ENCODE data around the gene MLF2.
"Not testable (repeated sequence)": the region's sequence is repeated elsewhere in the genome, so short reads cannot be mapped to it uniquely, and the experiment has no call there.

The MLF2 gene

DNA sequence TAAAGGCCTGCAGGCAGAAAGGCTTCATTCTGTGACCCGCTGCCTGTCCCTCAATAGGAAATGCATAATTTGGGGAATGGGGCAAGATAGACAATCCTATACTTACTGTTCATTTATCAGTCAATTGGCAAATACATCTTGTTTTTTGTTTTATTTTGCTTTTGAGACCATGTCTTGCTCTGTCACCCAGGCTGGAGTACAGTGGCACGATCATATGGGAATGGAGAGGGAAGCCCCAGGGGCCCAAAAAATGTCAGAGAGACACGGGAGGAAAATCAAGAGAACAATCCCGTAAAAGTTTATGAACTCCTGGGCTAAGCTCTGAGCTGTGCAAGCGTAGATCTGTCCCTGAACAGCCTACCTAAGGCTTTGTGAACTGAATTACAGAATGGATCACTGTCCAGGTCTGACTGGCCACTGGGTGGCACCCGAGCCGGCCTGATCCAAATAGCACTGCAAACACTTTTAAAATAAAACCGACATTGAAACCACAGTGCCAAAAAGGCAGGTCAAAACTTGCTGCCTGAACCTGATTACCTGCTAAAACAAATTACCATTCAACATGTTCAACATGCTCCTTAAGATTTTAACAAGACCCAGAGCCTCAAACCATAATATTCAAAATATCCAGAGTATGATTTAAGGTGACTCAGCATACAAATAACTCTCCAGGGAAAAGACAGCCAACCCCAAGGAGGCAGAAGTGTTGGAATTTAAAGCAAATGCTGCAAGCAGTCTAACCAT lies 17.3 kb downstream of the MLF2 start:
- DNase-seq (ENCODE audit: low spot score), result peak; percentile 89

DNA sequence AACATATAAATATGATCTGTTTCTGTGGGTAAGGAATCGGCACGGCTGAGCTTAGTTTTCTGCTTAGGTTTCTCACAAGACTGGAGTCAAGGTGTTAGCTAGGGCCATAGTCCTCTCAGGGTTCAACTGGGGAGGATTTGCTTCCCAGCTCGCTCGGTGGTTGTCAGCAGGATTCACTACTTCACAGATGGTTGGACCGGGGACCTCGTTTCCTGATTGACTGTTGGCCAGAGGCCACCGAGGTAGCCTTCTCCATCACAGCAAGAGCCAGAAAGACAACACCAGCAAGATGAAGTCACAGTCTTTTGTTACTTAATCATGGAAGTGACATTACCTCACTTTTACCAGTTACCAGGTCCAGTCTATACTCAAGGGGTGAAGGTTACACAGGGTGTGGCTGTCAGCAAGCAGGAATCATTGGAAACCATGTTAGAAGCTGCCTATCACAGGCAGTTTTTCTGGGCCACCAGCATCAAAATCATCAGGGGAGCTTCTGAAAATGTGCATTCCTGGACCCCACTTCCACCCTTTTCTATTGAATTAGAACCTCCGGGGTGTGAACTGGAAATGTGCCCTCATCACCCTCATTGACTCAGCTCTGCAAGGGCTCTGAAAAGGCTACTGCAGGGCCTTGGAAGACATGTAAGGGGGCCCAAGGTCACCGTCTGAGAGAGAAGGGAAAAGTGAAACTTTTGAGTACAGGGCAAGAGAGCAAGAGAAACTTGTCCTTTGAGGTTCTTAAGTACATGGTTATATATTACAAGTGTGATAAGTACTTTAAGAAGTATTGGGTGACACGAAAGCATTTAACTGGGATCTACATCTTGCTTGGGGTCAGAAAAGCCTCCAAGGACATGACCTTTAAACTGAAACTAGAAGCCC lies 18.2 kb downstream of the MLF2 start:
- peak; percentile 86 for DNase-seq (ENCODE audit: low spot score)

DNA sequence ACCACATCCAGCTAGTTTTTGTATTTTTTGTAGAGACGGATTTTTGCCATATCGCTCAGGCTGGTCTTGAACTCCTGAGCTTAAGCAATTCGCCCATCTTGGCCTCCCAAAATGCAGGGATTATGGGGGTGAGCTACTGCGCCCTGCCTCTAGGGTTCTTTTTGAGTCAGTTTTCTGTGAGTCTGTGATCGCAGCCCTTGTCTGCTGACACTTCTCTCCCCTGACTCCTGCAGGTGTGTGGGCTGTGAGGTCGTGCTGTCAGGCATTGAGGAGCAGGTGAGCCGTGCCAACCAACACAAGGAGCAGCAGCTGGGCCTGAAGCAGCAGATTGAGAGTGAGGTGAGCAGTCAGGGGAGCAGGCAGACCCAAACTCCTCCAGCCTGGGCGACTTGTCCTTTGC lies 22.8 kb downstream of the MLF2 start:
- DNase-seq (ENCODE audit: low spot score), result no peak

DNA sequence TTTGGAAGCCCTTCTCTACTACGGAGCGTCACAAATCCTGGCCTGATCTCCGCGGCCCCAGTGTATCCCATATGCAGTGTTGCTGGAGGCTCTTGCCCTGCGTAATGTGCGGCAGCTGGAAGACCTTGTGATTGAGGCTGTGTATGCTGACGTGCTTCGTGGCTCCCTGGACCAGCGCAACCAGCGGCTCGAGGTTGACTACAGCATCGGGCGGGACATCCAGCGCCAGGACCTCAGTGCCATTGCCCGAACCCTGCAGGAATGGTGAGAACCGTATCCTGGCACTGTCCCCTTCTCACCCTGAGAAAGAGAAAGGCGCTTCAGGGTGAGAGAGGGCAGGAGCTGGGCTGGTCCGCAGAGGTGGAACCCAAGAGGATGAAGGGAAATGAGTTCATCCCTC lies 23.8 kb downstream of the MLF2 start:
- DNase-seq (ENCODE audit: low spot score), result no peak

DNA sequence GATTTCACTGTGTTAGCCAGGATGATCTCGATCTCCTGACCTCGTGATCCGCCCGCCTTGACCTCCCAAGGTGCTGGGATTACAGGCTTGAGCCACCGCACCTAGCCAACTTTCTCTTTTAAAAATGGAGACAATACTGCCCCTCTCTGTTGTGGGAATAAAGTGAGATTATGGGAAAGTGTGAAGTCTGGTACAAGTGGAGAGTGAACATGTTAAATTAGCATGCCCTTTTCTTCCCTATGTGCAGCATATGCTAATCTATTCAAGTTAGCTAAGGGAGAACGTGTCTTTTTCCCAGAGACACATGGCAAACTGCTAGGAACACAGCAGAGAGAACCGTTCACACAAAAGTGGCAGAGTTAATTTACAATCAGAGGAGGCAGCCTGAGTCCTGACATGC lies 27.6 kb downstream of the MLF2 start:
- no peak for DNase-seq (ENCODE audit: low spot score)

DNA sequence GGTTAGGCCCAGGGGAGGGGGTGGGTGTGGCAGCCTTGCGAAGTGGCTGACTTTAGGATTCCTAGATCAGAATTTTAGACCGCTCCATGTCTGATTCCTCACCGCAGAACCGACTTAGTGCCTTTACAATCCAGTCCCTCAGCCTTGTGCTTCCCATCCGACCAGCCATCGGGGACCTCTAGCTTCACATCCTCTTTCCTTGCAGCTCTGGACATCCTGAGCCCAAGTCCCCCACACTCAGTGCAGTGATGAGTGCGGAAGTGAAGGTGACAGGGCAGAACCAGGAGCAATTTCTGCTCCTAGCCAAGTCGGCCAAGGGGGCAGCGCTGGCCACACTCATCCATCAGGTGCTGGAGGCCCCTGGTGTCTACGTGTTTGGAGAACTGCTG lies 28.5 kb downstream of the MLF2 start:
- no peak for DNase-seq (ENCODE audit: low spot score)

DNA sequence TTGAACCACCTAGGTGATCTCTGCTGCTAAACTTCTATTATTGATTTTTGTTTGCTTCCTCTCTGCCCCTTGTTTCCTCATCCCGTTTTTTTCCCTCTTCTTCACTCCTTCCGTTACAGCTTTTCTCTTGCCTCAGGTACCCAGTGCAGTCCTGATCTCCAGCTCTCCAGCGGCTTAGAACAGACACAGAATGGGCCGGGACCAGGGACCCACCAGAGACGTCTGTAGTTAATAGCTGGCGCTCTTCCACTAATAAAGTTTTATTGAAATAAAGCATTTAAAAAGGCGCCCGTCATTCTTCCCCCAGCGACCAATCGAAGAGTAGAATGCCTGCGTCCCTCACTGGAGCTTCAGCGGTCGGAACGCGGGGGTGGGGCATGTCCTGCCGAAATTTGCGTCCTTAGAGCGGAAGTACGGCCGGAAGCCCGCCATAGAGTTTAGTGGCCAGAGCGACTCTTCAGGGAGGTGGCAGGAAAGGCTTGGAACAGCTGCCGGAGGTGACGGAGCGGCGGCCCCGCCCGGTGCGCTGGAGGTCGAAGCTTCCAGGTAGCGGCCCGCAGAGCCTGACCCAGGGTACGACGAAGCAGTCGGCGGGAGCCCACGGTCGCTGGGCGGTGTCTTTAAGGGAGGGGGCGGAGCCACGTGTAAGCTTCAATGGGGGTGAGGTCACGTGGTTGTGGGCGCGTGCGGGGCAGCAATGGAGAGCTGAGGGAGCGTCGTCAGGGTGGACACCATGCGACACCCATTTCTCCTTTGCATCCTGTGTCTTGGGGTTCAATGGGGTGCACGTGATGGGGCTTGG lies 29.1 kb downstream of the MLF2 start, which contains the start of gene COPS7A:
Gene COPS7A (plus strand): TSS at position 440 of the 802 bp plus-strand sequence. CDS start 611 bp downstream, outside the sequence.
- peak; percentile 99 for DNase-seq (ENCODE audit: low spot score)

DNA sequence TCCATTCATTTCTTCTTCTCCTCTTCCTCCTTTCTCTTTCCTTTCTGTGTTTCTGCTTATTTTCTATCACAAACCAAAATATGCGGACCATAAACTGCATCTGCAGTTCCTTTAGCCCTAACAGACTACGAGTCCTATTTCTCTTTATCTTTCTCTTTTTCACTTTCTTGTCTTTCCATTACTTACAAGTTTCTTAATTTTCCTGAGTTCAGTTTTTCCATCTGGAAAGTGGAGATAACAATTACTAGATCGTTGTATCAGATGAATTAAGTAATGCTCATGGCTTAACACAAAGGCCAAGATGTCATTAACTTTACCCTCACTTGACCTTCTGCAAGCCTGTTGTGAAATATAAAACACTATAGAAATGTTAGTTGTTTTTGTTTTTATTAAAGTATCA lies 30.1 kb downstream of the MLF2 start:
- no peak for DNase-seq (ENCODE audit: low spot score)

DNA sequence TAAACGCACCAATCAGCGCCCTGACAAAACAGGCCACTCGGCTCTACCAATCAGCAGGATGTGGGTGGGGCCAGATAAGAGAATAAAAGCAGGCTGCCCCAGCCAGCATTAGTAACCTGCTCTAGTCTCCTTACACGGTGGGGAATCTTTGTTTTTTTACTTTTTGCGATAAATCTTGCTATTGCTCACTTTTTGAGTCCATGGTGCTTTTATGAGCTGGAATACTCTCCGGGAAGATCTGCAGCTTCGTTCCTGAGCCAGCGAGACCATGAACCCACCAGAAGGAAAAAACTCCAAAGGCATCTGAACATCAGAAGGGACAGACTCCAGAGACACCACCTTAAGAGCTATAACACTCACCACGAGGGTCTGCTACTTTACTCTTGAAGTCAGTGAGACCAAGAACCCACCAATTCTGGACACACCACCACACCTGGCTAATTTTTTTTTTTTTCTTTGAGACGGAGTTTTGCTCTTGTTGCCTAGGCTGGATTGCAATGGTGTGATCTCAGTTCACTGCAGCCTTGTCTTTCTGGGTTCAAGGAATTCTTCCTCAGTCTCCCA lies 36.0 kb downstream of the MLF2 start:
- no peak for DNase-seq (ENCODE audit: low spot score)

DNA sequence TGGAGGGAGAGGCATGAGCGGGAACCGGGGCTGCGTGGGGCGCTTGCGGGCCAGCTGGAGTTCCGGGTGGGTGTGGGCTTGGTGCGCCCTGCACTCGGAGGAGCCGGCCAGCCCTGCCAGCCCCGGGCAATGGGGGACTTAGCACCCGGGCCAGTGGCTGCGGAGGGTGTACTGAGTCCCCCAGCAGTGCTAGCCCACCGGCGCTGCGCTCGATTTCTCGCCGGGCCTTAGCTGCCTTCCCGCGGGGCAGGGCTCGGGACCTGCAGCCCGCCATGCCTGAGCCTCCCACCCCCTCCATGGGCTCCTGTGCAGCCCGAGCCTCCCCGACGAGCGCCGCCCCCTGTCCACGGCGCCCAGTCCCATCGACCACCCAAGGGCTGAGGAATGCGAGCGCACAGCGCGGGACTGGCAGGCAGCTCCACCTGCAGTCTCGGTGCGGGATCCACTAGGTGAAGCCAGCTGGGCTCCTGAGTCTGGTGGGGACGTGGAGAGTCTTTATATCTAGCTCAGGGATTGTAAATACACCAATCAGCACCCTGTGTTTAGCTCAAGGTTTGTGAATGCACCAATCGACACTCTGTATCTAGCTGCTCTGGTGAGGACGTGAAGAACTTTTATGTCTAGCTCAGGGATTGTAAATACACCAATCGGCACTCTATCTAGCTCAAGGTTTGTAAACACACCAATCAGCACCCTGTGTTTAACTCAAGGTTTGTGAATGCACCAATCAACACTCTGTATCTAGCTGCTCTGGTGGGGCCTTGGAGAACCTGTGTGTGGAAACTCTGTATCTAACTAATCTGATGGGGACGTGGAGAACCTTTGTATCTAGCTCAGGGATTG lies 36.7 kb downstream of the MLF2 start:
- not testable (repeated sequence) for DNase-seq (ENCODE audit: low spot score)

DNA sequence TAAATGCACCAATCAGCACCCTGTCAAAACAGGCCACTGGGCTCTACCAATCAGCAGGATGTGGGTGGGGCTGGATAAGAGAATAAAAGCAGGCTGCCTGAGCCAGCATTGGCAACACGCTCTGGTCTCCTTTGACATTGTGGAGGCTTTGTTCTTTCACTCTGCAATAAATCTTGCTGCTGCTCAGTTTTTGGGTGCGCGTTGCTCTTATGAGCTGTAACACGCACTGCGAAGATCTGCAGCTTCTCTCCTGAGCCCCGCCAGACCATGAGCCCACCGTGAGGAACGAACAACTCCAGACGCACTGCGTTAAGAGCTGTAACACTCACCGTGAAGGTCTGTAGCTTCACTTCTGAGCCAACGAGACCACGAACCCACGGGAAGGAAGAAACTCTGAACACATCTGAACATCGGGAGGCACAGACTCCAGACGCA lies 44.0 kb downstream of the MLF2 start:
- no peak for DNase-seq (ENCODE audit: low spot score)

DNA sequence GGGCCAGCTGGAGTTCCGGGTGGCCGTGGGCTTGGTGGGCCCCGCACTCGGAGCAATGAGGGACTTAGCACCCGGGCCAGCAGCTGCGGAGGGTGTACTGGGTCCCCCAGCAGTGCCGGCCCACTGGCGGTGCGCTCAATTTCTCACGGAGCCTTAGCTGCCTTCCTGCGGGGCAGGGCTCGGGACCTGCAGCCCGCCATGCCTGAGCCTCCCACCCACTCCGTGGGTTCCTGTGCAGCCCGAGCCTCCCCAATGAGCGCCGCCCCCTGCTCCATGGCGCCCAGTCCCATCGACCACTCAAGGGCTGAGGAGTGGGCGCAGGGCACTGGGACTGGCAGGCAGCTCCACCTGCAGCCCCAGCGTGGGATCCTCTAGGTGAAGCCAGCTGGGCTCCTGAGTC lies 44.6 kb downstream of the MLF2 start:
- DNase-seq (ENCODE audit: low spot score), result not testable (repeated sequence)

DNA sequence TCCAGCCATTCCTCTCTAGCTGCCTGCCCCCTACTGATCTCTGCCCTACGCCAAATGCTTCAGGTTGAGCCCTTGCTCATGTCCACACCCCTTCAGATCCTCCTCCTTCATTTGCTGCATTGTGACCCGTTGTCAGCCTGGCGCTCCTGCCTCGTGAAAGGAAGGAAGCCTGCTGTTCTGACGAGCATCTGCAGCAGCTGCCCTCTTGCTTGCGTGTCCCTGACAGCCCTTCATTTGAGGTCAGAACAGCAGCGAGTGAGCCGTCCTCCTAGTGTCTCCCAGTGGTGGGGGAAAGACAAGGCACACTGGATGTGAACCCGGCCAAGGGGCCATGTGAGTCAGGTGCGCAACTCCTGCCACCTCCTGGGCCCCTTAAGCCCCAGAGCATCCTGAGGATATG lies 49.3 kb downstream of the MLF2 start:
- DNase-seq (ENCODE audit: low spot score), result no peak

DNA sequence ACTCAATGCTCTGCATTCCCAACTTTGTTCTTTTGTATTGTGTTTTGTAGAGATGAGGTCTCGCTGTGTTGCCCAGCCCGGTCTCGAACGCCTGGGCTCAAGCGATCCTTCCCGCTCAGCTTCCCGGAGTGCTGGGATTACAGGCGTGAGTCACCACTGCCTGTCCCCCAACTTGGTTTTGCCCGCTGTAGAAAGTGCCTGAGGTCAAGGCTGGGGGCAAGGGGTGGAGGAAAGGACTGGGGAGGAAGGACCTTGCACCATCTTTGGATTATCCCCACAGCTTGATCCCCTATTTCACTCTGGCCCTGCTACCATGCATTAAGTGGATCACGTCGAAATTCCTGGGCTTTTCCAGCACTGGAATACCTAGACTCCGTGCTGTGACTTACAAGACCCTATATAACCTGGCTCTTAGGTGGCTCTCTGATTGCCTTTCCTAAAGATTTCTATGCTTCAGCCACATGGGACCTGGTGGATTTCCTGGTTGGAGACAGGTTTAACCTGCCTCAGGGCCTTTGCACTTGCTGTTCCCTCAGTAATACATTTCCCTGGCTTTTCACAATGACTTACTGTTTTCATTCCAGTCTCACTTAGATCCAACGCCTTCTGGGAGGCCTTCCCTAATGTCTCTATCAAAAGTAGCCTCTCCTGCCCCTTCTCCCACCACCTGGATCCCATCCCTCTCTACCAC lies 51.7 kb downstream of the MLF2 start:
- DNase-seq (ENCODE audit: low spot score), result no peak

DNA sequence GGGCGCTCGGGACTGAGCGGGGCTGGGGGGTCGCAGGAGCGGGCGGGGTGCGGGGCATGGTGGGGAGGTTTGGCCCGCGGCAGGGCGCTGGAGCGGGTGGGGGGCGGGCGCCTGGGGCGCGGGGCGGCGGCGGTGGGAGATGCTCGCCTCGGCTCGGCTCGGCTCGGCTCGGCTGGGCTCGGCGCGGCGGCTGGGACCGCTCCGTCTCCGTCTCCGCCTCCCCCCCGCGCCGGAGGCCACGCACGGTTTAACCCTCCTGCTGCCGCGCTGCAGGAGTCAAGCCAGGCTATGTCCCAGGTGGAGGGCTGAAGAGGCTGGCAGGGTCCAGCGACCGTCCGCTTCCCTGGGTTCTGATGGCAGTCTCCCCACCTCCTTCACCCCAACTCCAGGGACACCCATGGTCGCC lies 52.3 kb downstream of the MLF2 start, which contains the start of gene PIANP:
Gene PIANP (minus strand): TSS at position 170 of the 406 bp plus-strand sequence. CDS start 2,754 bp downstream, outside the sequence.
- peak; percentile 57 for DNase-seq (ENCODE audit: low spot score)

DNA sequence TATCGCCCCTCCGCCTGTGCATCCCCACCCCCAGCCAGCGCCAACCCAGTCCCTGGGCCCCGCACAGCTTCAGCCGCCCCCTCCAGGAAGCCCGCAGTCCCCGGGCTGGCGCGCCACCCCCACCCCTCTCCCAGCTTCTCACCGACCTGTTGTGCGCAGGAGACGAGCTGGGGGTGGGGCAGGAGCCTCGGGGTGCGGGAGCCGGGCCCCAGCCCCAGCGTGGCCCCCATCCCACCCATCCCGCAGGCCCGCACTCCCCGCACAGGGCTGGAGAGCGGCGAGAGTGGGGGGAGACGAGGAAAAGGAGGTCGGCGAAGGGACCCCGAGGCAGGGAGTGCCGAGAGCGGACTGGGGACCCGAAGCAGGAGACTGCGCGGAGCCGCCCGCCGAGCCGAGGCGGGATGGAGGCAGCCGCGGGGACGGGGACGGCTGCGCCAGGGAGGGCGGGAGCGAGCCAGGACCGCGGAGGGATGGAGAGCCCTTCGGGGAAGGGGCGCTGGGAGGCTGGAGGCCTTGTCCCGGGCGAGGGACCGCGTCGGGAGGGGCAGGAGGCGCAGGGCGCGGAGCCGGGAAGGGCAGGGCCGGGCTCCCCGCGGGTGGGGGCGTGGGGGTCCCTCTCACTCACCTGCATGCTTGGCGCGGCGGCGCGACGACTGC lies 52.8 kb downstream of the MLF2 start:
- DNase-seq (ENCODE audit: low spot score), result no peak

DNA sequence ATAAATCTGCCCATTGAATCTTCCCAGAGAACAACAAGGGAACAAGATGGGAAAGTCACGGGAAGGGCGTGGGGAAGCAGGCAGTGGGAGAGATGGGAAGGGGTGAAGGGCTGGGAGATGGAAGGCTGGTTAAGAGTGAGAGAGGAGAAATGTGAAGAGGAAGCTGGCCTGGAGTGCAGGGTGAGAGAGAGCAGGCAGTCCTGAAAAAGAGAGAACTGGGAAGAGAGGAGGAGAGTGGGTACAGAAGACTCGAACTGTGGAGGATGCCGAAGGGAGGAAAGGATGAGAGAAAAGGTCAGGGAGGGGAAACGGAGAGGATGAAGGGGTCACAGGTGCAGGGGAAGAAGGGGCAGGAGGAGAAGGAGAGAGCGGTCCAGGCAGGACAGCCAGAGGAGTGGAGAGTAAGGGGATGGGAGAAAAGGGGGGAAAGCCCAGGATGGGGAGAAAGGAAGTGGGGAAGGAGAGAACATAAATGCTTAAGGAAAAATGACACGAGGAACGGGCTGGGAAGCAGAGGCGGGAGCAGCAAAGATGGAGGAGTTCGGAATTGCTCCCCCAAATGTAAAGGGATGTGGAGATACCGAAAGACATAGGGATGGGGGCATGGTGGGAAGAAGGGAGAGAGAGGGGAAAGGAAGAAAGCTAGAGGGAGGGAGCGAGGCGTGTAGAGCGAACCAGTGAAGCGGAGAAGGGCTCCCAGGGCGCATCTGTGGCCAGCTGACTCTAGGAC lies 53.5 kb downstream of the MLF2 start:
- DNase-seq (ENCODE audit: low spot score), result no peak

DNA sequence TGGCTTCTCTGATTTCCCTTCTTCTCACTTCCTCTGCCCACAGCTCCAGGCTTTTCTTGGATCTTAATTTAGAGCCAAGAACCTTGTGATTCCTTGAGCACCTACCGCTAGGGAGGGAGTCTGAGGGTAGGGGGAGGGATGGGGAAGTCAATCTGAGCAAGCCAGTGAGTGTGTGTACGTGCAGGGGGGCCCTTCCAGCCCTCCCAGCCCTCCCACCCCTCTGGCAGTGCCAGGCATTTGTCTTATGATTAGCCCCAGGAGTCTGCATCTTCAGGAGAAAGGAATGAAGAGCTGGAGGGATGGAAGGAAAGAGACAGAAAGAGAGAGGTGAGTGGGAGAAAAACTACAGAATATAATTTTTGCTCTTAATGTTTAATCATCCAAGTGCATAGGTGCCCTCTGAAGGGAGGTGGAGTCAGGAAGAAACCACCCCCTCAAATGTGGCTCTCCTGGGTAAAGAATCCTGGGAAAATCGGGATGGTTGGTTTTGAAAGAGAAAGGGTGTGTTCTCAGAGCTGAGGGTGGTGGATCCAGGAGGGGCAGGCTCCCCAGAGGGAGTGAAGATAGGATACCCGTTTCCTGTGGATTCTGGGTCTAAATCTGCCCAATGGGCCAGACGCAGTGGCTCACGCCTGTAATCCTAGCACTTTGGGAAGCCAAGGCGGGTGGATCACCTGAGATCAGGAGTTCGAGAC lies 54.4 kb downstream of the MLF2 start:
- DNase-seq (ENCODE audit: low spot score), result no peak

Measured in cerebellar cortex (tissue), 1 donor.